OCI-LY1 (cell line): Measurements from ENCODE around the gene SMKR1.

Experiments used
- H2AFZ ChIP-seq: fragments of 200-600 bp; sonication (generic), shearing (Covaris generic); 2 replicates; pipeline ENCODE4 v1.6.0; 2014; ENCODE audit warnings: antibody characterized with exemption, mild to moderate bottlenecking, low read length
- H3F3A ChIP-seq: fragments of 200-600 bp; sonication (generic), shearing (Covaris generic); 2 replicates; pipeline ENCODE4 v1.6.0; 2014; ENCODE audit warnings: mild to moderate bottlenecking, antibody characterized with exemption, low read length, moderate library complexity; ENCODE audit not compliant: insufficient read depth
- H3K27ac ChIP-seq: fragments of 200-600 bp; sonication (generic); 2 replicates; pipeline ENCODE4 v1.5.1; 2014; ENCODE audit warnings: low read length, mixed run types, mild to moderate bottlenecking, low read depth; ENCODE audit not compliant: poor library complexity, severe bottlenecking
- H3K27me3 ChIP-seq: fragments of 200-600 bp; sonication (generic); 2 replicates; pipeline ENCODE4 v1.6.0; 2014; ENCODE audit warnings: antibody characterized with exemption, mild to moderate bottlenecking, low read length, moderate library complexity; ENCODE audit not compliant: insufficient read depth
- H3K36me3 ChIP-seq: fragments of 200-600 bp; sonication (generic); 2 replicates; pipeline ENCODE4 v1.6.1; 2014; ENCODE audit warnings: mild to moderate bottlenecking, antibody characterized with exemption, low read length, moderate library complexity, mixed read lengths; ENCODE audit not compliant: insufficient read depth
- H3K4me1 ChIP-seq: fragments of 200-600 bp; sonication (generic); 2 replicates; pipeline ENCODE4 v1.5.1; 2014; ENCODE audit warnings: mild to moderate bottlenecking, low read length, moderate library complexity; ENCODE audit not compliant: insufficient read depth, severe bottlenecking
- H3K4me2 ChIP-seq: fragments of 200-600 bp; sonication (generic), shearing (Covaris generic); 2 replicates; pipeline ENCODE4 v1.6.1; 2014; ENCODE audit warnings: low read length
- H3K4me3 ChIP-seq: fragments of 200-600 bp; sonication (generic); 2 replicates; pipeline ENCODE4 v1.5.1; 2014; ENCODE audit warnings: low read length, low read depth, mild to moderate bottlenecking, mixed read lengths; ENCODE audit not compliant: poor library complexity, severe bottlenecking
- H3K79me2 ChIP-seq: fragments of 200-600 bp; shearing (Covaris generic); 2 replicates; pipeline ENCODE4 v1.6.1; 2016; ENCODE audit warnings: mixed run types, low read length, mixed read lengths; ENCODE audit not compliant: insufficient read depth
- H3K9ac ChIP-seq: fragments of 200-600 bp; sonication (generic), shearing (Covaris generic); 2 replicates; pipeline ENCODE4 v1.6.1; 2014; ENCODE audit warnings: mild to moderate bottlenecking, low read length, mixed read lengths
- H3K9me2 ChIP-seq: fragments of 200-600 bp; sonication (generic), shearing (Covaris generic); 2 replicates; pipeline ENCODE4 v1.6.1; 2014; ENCODE audit warnings: low read depth, mild to moderate bottlenecking, low read length, mixed read lengths
- H3K9me3 ChIP-seq: fragments of 200-600 bp; shearing (Covaris generic); 2 replicates; pipeline ENCODE4 v1.6.1; 2014; ENCODE audit warnings: low read length, mixed read lengths
- H4K20me1 ChIP-seq: fragments of 200-600 bp; sonication (generic), shearing (Covaris generic); 2 replicates; pipeline ENCODE4 v1.6.0; 2016; ENCODE audit warnings: mild to moderate bottlenecking, low read length; ENCODE audit not compliant: insufficient read depth
- CTCF ChIP-seq: fragments of 200-600 bp; sonication (generic), shearing (Covaris generic); IDR thresholded peaks from 2 replicates; pipeline ENCODE4 v1.5.1; 2017; ENCODE audit warnings: mild to moderate bottlenecking, antibody characterized with exemption, low read length, moderate library complexity, mixed read lengths
- EZH2 ChIP-seq: fragments of 200-600 bp; sonication (generic), shearing (Covaris generic); IDR thresholded peaks from 2 replicates; pipeline ENCODE4 v1.8.0; 2017; ENCODE audit warnings: borderline replicate concordance, mixed run types, mild to moderate bottlenecking, antibody characterized with exemption, low read length, moderate library complexity, mixed read lengths

SMKR1 gene

GRCh38 chr7:129559564-129559963, 57.2 kb downstream of the SMKR1 start:
- H3K27me3 ChIP-seq, result 0 out of 2 replicates have a peak, but pooled peaks cover 14% of the 10 kb centered on the region
- no peaks in the 10 kb centered on the region for H3K4me1 ChIP-seq
- H3K4me3 ChIP-seq, result no peak overlapping the region
- no peak overlapping the region for H2AFZ ChIP-seq
- no peaks in the 10 kb centered on the region for H3K9me3 ChIP-seq
- no peaks in the 10 kb centered on the region for H3K36me3 ChIP-seq
- H3K9ac ChIP-seq, result no peak overlapping the region
- no peak overlapping the region for H3K27ac ChIP-seq
- no peaks in the 10 kb centered on the region for H3K9me2 ChIP-seq
- H3K4me2 ChIP-seq, result no peak overlapping the region
- no peaks in the 10 kb centered on the region for H4K20me1 ChIP-seq
- H3F3A ChIP-seq, result no peaks in the 10 kb centered on the region
- TF ChIP-seq CTCF, result no peak
- no peak for TF ChIP-seq EZH2
- H3K79me2 ChIP-seq, result no peaks in the 10 kb centered on the region

- H3K4me3 ChIP-seq, result no peak overlapping the region
- H3K4me2 ChIP-seq, result no peak overlapping the region
- no peaks in the 10 kb centered on the region for H3K9me3 ChIP-seq
- H3K27ac ChIP-seq, result no peak overlapping the region
- 0 out of 2 replicates have a peak, but pooled peaks cover 14% of the 10 kb centered on the region for H3K27me3 ChIP-seq
- no peak overlapping the region for H2AFZ ChIP-seq
- no peaks in the 10 kb centered on the region for H4K20me1 ChIP-seq
- H3F3A ChIP-seq, result no peaks in the 10 kb centered on the region
- no peak for TF ChIP-seq EZH2
- TF ChIP-seq CTCF, result no peak
- no peaks in the 10 kb centered on the region for H3K9me2 ChIP-seq
- H3K4me1 ChIP-seq, result no peaks in the 10 kb centered on the region
- H3K79me2 ChIP-seq, result no peaks in the 10 kb centered on the region
- H3K9ac ChIP-seq, result no peak overlapping the region
- no peaks in the 10 kb centered on the region for H3K36me3 ChIP-seq
Measured at GRCh38 chr7:129560831-129561230, 58.5 kb downstream of the SMKR1 start.

- H3K36me3 ChIP-seq, result no peaks in the 10 kb centered on the region
- no peak overlapping the region for H3K4me3 ChIP-seq
- H3K9me3 ChIP-seq, result no peaks in the 10 kb centered on the region
- no peak overlapping the region for H3K4me2 ChIP-seq
- H3K9me2 ChIP-seq, result no peaks in the 10 kb centered on the region
- 0 out of 2 replicates have a peak, but pooled peaks cover 14% of the 10 kb centered on the region for H3K27me3 ChIP-seq
- H3K27ac ChIP-seq, result no peak overlapping the region
- H2AFZ ChIP-seq, result no peak overlapping the region
- no peaks in the 10 kb centered on the region for H3F3A ChIP-seq
- TF ChIP-seq EZH2 (no peak), CTCF (no peak)
- no peaks in the 10 kb centered on the region for H4K20me1 ChIP-seq
- no peaks in the 10 kb centered on the region for H3K4me1 ChIP-seq
- H3K9ac ChIP-seq, result no peak overlapping the region
- no peaks in the 10 kb centered on the region for H3K79me2 ChIP-seq
Measured at GRCh38 chr7:129561677-129562359, 59.5 kb downstream of the SMKR1 start.
